GM12801 (cell line): Measurements from ENCODE around the gene KRIT1.

ENCODE experiments used
- TF ChIP-seq, protein P1 (sequence below): IDR thresholded peaks from one replicate; pipeline ENCODE4 v1.5.1; 2011; ENCODE audit warnings: control low read depth; ENCODE audit not compliant: insufficient read length; ENCODE audit errors: extremely low read depth

KRIT1 gene

DNA sequence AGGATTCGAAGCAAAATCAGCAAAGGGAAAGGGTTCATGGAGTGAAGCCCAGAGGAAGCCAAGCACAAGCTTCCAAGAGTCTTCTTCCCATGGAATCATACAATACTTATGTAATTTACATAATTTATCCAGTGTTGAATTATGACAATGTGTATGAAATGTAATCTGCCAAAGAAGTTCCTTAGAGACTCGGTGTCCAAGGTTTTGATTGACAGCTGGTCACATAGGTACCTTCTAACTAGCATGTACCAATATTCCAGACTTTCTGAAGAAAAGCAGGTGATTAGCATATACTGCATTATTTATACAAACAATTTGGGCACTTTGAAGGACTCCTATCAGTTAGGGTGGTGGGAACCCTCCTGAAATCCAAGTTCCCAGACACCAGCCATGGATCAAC is 35.3 kb upstream of the KRIT1 start:
- TF ChIP-seq, protein P1, sequence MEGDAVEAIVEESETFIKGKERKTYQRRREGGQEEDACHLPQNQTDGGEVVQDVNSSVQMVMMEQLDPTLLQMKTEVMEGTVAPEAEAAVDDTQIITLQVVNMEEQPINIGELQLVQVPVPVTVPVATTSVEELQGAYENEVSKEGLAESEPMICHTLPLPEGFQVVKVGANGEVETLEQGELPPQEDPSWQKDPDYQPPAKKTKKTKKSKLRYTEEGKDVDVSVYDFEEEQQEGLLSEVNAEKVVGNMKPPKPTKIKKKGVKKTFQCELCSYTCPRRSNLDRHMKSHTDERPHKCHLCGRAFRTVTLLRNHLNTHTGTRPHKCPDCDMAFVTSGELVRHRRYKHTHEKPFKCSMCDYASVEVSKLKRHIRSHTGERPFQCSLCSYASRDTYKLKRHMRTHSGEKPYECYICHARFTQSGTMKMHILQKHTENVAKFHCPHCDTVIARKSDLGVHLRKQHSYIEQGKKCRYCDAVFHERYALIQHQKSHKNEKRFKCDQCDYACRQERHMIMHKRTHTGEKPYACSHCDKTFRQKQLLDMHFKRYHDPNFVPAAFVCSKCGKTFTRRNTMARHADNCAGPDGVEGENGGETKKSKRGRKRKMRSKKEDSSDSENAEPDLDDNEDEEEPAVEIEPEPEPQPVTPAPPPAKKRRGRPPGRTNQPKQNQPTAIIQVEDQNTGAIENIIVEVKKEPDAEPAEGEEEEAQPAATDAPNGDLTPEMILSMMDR: no peak

DNA sequence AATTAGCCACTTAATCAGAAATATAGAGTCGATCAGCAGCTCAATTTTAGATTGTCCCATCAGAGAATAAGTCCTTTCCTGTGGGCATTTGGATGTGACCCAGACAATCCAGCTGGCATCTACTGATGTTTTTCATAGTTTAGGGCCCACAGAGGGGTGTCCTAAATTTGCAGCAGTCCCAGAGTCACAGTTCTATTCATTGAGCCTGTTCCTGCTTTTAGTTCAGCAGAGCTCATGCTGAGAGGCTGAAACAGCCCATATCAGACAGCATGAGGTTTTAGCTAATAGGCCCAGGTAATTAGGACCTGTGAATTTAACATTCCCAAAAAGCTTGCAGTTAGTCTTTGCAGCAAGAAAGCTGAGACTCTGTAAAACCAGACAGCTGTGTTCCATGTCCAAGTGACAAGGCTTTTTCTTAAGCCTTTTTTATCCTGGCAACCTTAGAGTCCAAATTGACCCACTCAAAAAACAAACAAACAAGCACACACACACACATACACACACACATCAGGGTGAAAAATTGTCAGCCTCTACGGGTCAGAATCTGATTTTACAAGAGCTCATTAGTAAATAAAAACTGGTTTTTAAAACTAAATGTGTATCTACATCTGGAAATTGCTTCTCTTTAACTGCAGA is 33.8 kb upstream of the KRIT1 start:
- TF ChIP-seq, protein P1: no peak

DNA sequence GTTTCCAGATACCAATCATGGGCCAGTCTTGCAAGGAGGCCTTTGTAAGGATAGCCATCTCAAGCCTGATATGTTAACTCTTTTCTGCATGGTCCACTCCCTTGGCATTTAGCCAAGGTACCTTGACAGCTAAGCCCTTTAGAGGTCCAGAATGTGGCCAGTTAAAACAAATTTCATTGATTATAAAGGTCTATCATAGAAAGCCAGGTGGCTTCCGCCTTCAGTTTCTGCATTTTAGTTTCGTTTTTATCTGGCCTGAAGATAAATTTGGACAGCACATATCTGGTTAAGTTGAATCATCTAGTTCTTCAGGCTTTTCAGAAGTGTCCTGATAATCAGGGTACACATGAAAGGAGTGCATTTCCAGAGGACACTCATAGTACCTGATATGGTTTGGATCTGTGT is 30.7 kb upstream of the KRIT1 start:
- TF ChIP-seq, protein P1: no peak

DNA sequence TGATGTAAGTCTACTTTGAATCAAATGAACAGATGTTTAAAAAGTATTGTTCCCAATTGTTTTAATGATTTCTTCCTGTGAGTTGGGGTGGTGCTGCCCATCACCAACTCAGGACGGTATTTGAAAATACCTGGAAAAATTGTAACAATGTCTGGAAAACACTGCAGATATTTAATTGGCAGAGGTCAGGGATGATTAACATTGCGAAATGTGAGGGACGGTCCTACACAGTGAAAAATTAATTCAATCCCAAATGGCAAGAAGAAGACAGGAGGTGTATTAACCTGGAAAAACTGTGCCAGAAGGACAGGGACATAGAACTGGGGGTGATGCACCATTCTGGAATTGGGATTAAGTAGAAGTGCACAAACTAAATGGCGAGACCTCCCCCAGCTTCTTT is 29.6 kb upstream of the KRIT1 start:
- TF ChIP-seq, protein P1: no peak

DNA sequence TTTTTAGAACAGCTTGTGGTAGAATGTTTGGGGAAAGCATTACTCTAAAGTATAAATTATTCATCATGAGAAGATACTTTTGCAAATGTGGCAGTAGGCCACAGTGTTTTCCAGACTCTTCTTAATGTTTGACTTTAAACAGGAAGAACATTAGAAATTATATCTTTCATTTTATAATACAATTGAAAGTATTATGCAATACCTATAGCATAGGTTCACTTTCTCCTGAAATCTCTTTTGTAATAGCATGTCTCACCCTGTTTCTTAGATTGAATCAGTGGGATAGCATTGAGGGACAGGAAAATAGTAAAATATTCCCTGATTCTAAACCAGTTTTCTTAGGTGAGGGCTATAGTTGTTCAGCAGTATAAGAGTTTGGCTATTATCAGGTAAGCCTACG is 23.2 kb upstream of the KRIT1 start:
- TF ChIP-seq, protein P1: no peak

DNA sequence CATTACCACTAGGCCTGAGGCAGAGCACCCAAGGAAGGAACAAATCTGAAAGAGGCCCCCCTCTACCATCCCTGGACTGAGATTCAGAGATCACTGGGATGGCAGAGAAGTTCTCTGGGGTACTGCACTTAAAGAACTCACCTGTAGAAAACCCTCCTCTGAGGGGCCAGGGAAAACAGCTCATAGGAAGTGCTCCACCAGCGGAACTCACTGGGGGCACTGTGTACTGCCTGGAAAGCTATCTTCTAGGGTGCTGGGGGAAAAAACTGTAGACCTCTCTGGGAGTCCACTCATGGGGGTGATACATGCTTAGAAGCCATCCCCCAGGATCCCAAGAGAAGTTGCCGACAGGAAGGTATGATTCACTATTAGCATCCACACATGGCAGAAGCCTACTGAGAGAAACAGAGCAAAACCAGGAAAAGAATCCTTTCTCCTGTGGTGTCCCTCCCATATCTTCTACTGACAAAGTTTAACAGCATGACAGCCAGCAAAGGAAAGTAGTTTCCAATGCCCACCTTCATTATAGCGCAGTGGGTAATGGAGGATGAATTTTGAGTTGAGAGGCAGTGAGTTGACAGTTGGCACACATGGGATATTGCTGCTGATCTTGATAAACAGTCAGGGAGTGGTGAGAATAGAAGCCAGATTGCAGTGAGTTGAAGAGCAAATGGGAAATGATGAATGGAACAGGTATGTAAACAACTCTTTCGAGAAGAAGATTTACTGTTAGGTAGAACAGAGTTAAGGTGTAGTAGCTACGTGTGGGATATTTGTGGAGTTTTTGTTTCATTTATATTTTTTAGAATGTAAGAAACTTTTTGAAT is 20.9 kb upstream of the KRIT1 start:
- TF ChIP-seq, protein P1: no peak

DNA sequence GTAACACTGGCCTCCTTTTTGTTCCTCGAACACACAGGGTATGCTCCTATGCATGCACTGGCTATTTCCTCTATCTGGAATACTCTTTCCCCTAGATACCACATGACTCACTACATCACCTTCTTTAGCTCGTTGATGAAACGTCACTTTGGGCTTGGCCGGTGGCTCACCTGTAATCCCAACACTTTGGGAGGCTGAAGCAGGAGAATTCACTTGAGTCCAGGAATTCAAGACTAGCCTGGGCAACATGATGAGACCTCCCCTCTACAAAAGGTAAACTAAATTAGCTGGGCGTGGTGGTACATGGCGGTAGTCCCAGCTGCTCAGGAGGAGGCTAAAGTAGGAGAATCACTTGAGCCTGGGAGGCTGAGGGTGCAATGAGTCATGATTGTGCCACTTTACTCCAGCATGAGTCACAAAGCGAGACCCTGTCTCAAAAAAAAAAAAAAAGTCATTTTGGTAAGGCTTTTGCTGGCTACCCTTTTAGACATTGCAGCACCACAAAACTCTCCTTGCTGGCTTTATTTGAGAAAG is 14.6 kb upstream of the KRIT1 start:
- TF ChIP-seq, protein P1: no peak
